IMR-90 (cell line): ENCODE data around the gene PARK7.

Experiments used
- BHLHE40 ChIP-seq: fragments of 150-350 bp; IDR thresholded peaks from 2 replicates; pipeline ENCODE4 v1.6.1; 2016; ENCODE audit warnings: mild to moderate bottlenecking, low read depth, low read length
- CEBPB ChIP-seq: IDR thresholded peaks from 2 replicates; pipeline ENCODE4 v1.6.1; 2012; ENCODE audit warnings: low read depth, low read length, improper control_type of control experiment
- CHD1 ChIP-seq: IDR thresholded peaks from 2 replicates; pipeline ENCODE4 v1.6.1; 2012; ENCODE audit warnings: low read depth, low read length, improper control_type of control experiment
- FOS ChIP-seq: fragments of 150-350 bp; IDR thresholded peaks from 2 replicates; pipeline ENCODE4 v1.6.1; 2016; ENCODE audit warnings: low read depth, low read length
- MAFK ChIP-seq: IDR thresholded peaks from 2 replicates; pipeline ENCODE4 v1.6.1; 2012; ENCODE audit warnings: low read depth, low read length, improper control_type of control experiment
- MAZ ChIP-seq: IDR thresholded peaks from 2 replicates; pipeline ENCODE4 v1.6.1; 2012; ENCODE audit warnings: low read depth, mild to moderate bottlenecking, low read length, improper control_type of control experiment, moderate library complexity, borderline replicate concordance
- MXI1 ChIP-seq: IDR thresholded peaks from 2 replicates; pipeline ENCODE4 v1.6.1; 2012; ENCODE audit warnings: low read depth, mild to moderate bottlenecking, low read length, moderate library complexity, borderline replicate concordance
- POLR2A ChIP-seq: IDR thresholded peaks from 2 replicates; pipeline ENCODE4 v1.6.1; 2012; ENCODE audit warnings: mild to moderate bottlenecking, low read depth, low read length
- RAD21 ChIP-seq: IDR thresholded peaks from 2 replicates; pipeline ENCODE4 v1.6.1; 2012; ENCODE audit warnings: low read length, improper control_type of control experiment
- RFX5 ChIP-seq: IDR thresholded peaks from 2 replicates; pipeline ENCODE4 v1.8.0; 2012; ENCODE audit warnings: low read depth, mild to moderate bottlenecking, low read length, moderate library complexity
- SMC3 ChIP-seq: fragments of 150-350 bp; IDR thresholded peaks from 2 replicates; pipeline ENCODE4 v1.6.1; 2016; ENCODE audit warnings: low read depth, mild to moderate bottlenecking, antibody characterized with exemption, low read length, moderate library complexity
- TF ChIP-seq, protein P1 (sequence below): conservative IDR thresholded peaks from 2 replicates; pipeline ENCODE4 v1.5.1; 2012; ENCODE audit warnings: mild to moderate bottlenecking, low read depth, low read length, improper control_type of control experiment
- TF ChIP-seq, protein P2 (sequence below): fragments of 150-350 bp; IDR thresholded peaks from 2 replicates; pipeline ENCODE4 v1.6.1; 2017; ENCODE audit warnings: mild to moderate bottlenecking, antibody characterized with exemption, low read length, low read depth
- TF ChIP-seq, protein P3 (sequence below): fragments of 150-350 bp; IDR thresholded peaks from 2 replicates; pipeline ENCODE4 v1.6.1; 2016; ENCODE audit warnings: low read depth, mild to moderate bottlenecking, low read length, moderate library complexity, borderline replicate concordance

DNA sequence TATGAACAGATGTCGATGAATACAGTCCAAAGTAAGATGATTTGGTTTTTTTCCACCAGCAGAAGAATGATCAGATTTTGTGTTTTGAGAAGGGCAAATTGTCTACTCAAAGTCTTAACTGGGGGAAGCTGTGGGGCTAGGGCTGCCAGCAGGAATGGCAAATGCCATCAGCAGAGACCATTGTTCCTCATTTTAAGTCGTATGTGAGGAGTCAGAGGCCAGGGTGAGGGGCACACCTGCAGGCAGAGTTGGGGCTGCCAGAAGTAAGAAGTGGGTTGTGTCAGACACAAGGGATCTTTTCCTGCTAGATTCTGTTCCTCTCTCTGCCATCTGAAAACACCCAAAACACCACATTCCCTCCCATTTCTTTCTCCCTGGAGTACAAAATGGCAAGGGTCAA lies 8.7 kb downstream of the PARK7 start:
- TF ChIP-seq, protein P1, sequence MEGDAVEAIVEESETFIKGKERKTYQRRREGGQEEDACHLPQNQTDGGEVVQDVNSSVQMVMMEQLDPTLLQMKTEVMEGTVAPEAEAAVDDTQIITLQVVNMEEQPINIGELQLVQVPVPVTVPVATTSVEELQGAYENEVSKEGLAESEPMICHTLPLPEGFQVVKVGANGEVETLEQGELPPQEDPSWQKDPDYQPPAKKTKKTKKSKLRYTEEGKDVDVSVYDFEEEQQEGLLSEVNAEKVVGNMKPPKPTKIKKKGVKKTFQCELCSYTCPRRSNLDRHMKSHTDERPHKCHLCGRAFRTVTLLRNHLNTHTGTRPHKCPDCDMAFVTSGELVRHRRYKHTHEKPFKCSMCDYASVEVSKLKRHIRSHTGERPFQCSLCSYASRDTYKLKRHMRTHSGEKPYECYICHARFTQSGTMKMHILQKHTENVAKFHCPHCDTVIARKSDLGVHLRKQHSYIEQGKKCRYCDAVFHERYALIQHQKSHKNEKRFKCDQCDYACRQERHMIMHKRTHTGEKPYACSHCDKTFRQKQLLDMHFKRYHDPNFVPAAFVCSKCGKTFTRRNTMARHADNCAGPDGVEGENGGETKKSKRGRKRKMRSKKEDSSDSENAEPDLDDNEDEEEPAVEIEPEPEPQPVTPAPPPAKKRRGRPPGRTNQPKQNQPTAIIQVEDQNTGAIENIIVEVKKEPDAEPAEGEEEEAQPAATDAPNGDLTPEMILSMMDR, result no peak
- no peak for TF ChIP-seq BHLHE40
- no peak for TF ChIP-seq CEBPB
- TF ChIP-seq CHD1, result no peak
- TF ChIP-seq RFX5, result no peak
- TF ChIP-seq MXI1, result no peak
- no peak for TF ChIP-seq POLR2A
- TF ChIP-seq SMC3, result no peak
- TF ChIP-seq, protein P2, sequence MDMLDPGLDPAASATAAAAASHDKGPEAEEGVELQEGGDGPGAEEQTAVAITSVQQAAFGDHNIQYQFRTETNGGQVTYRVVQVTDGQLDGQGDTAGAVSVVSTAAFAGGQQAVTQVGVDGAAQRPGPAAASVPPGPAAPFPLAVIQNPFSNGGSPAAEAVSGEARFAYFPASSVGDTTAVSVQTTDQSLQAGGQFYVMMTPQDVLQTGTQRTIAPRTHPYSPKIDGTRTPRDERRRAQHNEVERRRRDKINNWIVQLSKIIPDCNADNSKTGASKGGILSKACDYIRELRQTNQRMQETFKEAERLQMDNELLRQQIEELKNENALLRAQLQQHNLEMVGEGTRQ, result no peak
- TF ChIP-seq RAD21, result no peak
- no peak for TF ChIP-seq MAZ
- TF ChIP-seq MAFK, result no peak
- TF ChIP-seq, protein P3, sequence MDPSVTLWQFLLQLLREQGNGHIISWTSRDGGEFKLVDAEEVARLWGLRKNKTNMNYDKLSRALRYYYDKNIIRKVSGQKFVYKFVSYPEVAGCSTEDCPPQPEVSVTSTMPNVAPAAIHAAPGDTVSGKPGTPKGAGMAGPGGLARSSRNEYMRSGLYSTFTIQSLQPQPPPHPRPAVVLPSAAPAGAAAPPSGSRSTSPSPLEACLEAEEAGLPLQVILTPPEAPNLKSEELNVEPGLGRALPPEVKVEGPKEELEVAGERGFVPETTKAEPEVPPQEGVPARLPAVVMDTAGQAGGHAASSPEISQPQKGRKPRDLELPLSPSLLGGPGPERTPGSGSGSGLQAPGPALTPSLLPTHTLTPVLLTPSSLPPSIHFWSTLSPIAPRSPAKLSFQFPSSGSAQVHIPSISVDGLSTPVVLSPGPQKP, result no peak
- TF ChIP-seq FOS, result no peak
